Prostate gland (tissue), 2 donors: ENCODE results near the gene HECW1. TPM values are rescaled to one million over a fixed set of nuclear protein-coding genes. Genes with fewer than 3 reads are reported as not detected.

Experiments
- DNase-seq: peaks from one replicate; pipeline ENCODE4 v3.0.0-alpha.2; 2019; ENCODE audit warnings: low spot score
- H3K27ac ChIP-seq, 2 donors: fragments of 200-600 bp; sonication (generic); 2 replicates each; pipeline ENCODE4 v1.5.1; 2017 to 2019
- H3K27me3 ChIP-seq: fragments of 200-600 bp; sonication (generic); replicated peaks from 2 replicates; pipeline ENCODE4 v1.5.1; 2019; ENCODE audit not compliant: insufficient read depth
- H3K36me3 ChIP-seq, 2 donors: fragments of 200-600 bp; sonication (generic); 1 replicate in 1 of 2; 2 replicates in 1 of 2; pipeline versions ENCODE4 v1.5.1 to v1.8.1; 2017 to 2019
- H3K4me1 ChIP-seq: fragments of 200-600 bp; sonication (generic); replicated peaks from 2 replicates; pipeline ENCODE4 v1.5.1; 2019
- H3K4me3 ChIP-seq, 2 donors: fragments of 200-600 bp; sonication (generic); 2 replicates each; pipeline ENCODE4 v1.5.1; 2017 to 2019
- H3K9me3 ChIP-seq: fragments of 200-600 bp; sonication (generic); 2 replicates; pipeline ENCODE4 v1.5.1; 2017
- CTCF ChIP-seq, 4 experiments: fragments of 200-600 bp in 2 of 4; fragments of 450-650 bp in 2 of 4; sonication (generic) in 2 of 4; IDR thresholded peaks; 1 replicate in 3 of 4; 2 replicates in 1 of 4; pipeline ENCODE4 v1.5.1; 2016 to 2019; ENCODE audit warnings: antibody characterized with exemption in 4 of 4, mild to moderate bottlenecking in 2 of 4, moderate library complexity in 2 of 4
- POLR2A ChIP-seq: fragments of 450-650 bp; IDR thresholded peaks from one replicate; pipeline ENCODE4 v1.6.1; 2016; ENCODE audit warnings: antibody characterized with exemption, mild to moderate bottlenecking
- POLR2AphosphoS5 ChIP-seq: sonication (generic); formaldehyde crosslinking; IDR thresholded peaks from one replicate; pipeline ENCODE4 v1.6.1; 2017; ENCODE audit warnings: antibody characterized with exemption
- WGBS: methylation state at CpG from one replicate; pipeline ENCODE4 v1.1.5; 2018; 5-methylcytosine and 5-hydroxymethylcytosine counted together
- intact Hi-C: fragments of 100-400 bp; cut with DNase I; formaldehyde crosslinking; loops from one replicate; pipeline ENCODE4 v1.14.2; 2022
- total RNA-seq, 2 donors: library from RNA; depleted of rRNA; stranded (reverse); fragments of >200 nt; gene quantifications; one replicate each; pipeline ENCODE4 v1.1.0, GENCODE V29; 2016

The HECW1 gene
- total RNA-seq, 2 donors from 2014 or later: 1.4 to 10.3 TPM

GRCh38 chr7:43242628-43243255, 130.3 kb downstream of the HECW1 start:
- DNase-seq: no peak
- H3K27me3 ChIP-seq: no peaks in the 10 kb centered on the region
- intact Hi-C loops: no loop called here
- H3K4me1 ChIP-seq: no peaks in the 10 kb centered on the region
- no peak for TF ChIP-seq POLR2A
- no peak for TF ChIP-seq CTCF (IDR thresholded peaks at IDR 0.05)
- TF ChIP-seq POLR2AphosphoS5: no peak
- H3K36me3 ChIP-seq: no peaks in the 10 kb centered on the region
- no peak overlapping the region for H3K27ac ChIP-seq
- WGBS: 87% methylated on average over 13 of the region's 13 CpGs
- H3K9me3 ChIP-seq: no peaks in the 10 kb centered on the region
- no peak overlapping the region for H3K4me3 ChIP-seq

GRCh38 chr7:43244232-43244631, 131.8 kb downstream of the HECW1 start:
- no peak for DNase-seq
- Histone ChIP-seq H3K9me3 (no peaks in the 10 kb centered on the region), H3K27me3 (no peaks in the 10 kb centered on the region), H3K4me1 (no peaks in the 10 kb centered on the region), H3K36me3 (no peaks in the 10 kb centered on the region), H3K27ac (no peak overlapping the region), H3K4me3 (no peak overlapping the region)
- WGBS: 94% methylated on average over 3 of the region's 3 CpGs
- no peak for TF ChIP-seq CTCF (IDR thresholded peaks at IDR 0.05)
- TF ChIP-seq POLR2A: no peak
- no peak for TF ChIP-seq POLR2AphosphoS5
- intact Hi-C loops: no loop called here

GRCh38 chr7:43244784-43245183, 132.3 kb downstream of the HECW1 start:
- no peak for DNase-seq
- Histone ChIP-seq H3K9me3 (no peaks in the 10 kb centered on the region), H3K27ac (no peak overlapping the region), H3K4me1 (no peaks in the 10 kb centered on the region), H3K4me3 (no peak overlapping the region), H3K27me3 (no peaks in the 10 kb centered on the region), H3K36me3 (no peaks in the 10 kb centered on the region)
- intact Hi-C loops: no loop called here
- no peak for TF ChIP-seq CTCF (IDR thresholded peaks at IDR 0.05)
- TF ChIP-seq POLR2AphosphoS5: no peak
- no peak for TF ChIP-seq POLR2A
- WGBS: 95% methylated on average over 6 of the region's 6 CpGs

GRCh38 chr7:43247757-43248156, 135.3 kb downstream of the HECW1 start:
- Histone ChIP-seq H3K27ac (no peak overlapping the region), H3K4me1 (no peaks in the 10 kb centered on the region), H3K9me3 (no peaks in the 10 kb centered on the region), H3K36me3 (no peaks in the 10 kb centered on the region), H3K27me3 (no peaks in the 10 kb centered on the region), H3K4me3 (no peak overlapping the region)
- DNase-seq: no peak
- TF ChIP-seq POLR2AphosphoS5 (no peak), CTCF (IDR thresholded peaks at IDR 0.05) (no peak), POLR2A (no peak)
- intact Hi-C loops: no loop called here

GRCh38 chr7:43248553-43248952, 136.1 kb downstream of the HECW1 start:
- peak overlapping the region; percentile 7 to 37 for H3K27ac ChIP-seq
- 81% methylated on average over 4 of the region's 4 CpGs for WGBS
- TF ChIP-seq POLR2AphosphoS5: no peak
- no peak for TF ChIP-seq POLR2A
- TF ChIP-seq CTCF (IDR thresholded peaks at IDR 0.05): no peak
- no peaks in the 10 kb centered on the region for H3K36me3 ChIP-seq
- DNase-seq: no peak
- H3K4me3 ChIP-seq: peak overlapping the region in 1 of 2 donors; percentile 9
- intact Hi-C loops: no loop called here
- H3K4me1 ChIP-seq: no peaks in the 10 kb centered on the region
- H3K9me3 ChIP-seq: no peaks in the 10 kb centered on the region
- H3K27me3 ChIP-seq: no peaks in the 10 kb centered on the region
